Naive thymus-derived CD4-positive, alpha-beta T cell (primary cell): ENCODE data around the gene VPS11. TPM values are rescaled to one million over a fixed set of nuclear protein-coding genes. Genes with fewer than 3 reads are reported as not detected.
A peak's percentile ranks its signal among the peaks of the same experiment; 100 is the strongest.

ENCODE experiments used
- ATAC-seq: fragments of 150-1000 bp; cut with Tn5 transposase; 2 replicates; pipeline ENCODE4 v1.10.0; 2021; ENCODE audit warnings: mild to moderate bottlenecking, moderate library complexity
- CTCF ChIA-PET: fragments of 350-600 bp; sonication (Branson Sonifier 250); formaldehyde crosslinking; loops from one replicate; lab custom pipeline; 2021; ENCODE audit warnings: antibody characterized with exemption; lab: Charles Lee
- POLR2A ChIA-PET: fragments of 350-600 bp; sonication (Branson Sonifier 250); formaldehyde crosslinking; loops from one replicate; lab custom pipeline; 2021; ENCODE audit warnings: antibody characterized with exemption, inconsistent platforms; lab: Charles Lee
- DNase-seq, 9 donors: peaks; one replicate each; pipeline versions ENCODE4 v3.0.0 to v3.0.0-alpha.2; 2020 to 2022; ENCODE audit warnings: mixed read lengths in 1 of 9
- H3K27ac ChIP-seq: one replicate; pipeline ENCODE4 v1.7.0; 2013; ENCODE audit warnings: mild to moderate bottlenecking, low read depth, low read length, moderate library complexity
- H3K27me3 ChIP-seq, 2 donors: one replicate each; pipeline ENCODE4 v1.7.0; 2013; ENCODE audit warnings: low read length in 2 of 2, mild to moderate bottlenecking in 2 of 2, moderate library complexity in 2 of 2; ENCODE audit not compliant: control insufficient read depth in 2 of 2, insufficient read depth in 2 of 2
- H3K36me3 ChIP-seq, 3 experiments: 1 replicate in 2 of 3; 2 replicates in 1 of 3; pipeline ENCODE4 v1.7.0; 2013; ENCODE audit warnings: low read length in 3 of 3, mild to moderate bottlenecking in 3 of 3, moderate library complexity in 1 of 3; ENCODE audit not compliant: insufficient read depth in 3 of 3, control insufficient read depth in 2 of 3
- H3K4me1 ChIP-seq, 2 donors: one replicate each; pipeline ENCODE4 v1.7.0; 2013; ENCODE audit warnings: low read length in 2 of 2, mild to moderate bottlenecking in 2 of 2, moderate library complexity in 1 of 2; ENCODE audit not compliant: control insufficient read depth in 2 of 2, insufficient read depth in 2 of 2
- H3K4me3 ChIP-seq: 2 replicates; pipeline ENCODE4 v1.7.0; 2013; ENCODE audit warnings: mild to moderate bottlenecking, low read length
- H3K9me3 ChIP-seq, 3 experiments: 1 replicate in 2 of 3; 2 replicates in 1 of 3; pipeline ENCODE4 v1.7.0; 2013; ENCODE audit warnings: low read length in 3 of 3; ENCODE audit not compliant: control insufficient read depth in 2 of 3
- H3K27ac Mint-ChIP-seq, 9 donors: one replicate each; pipeline ENCODE4 v1.8.0; 2020 to 2022; ENCODE audit warnings: mixed read lengths in 9 of 9, mild to moderate bottlenecking in 8 of 9, moderate library complexity in 5 of 9, inconsistent platforms in 2 of 9
- H3K27me3 Mint-ChIP-seq, 5 donors: one replicate each; pipeline ENCODE4 v1.8.0; 2021 to 2022; ENCODE audit warnings: mixed read lengths in 5 of 5, mild to moderate bottlenecking in 1 of 5
- H3K36me3 Mint-ChIP-seq, 5 donors: one replicate each; pipeline ENCODE4 v1.8.0; 2020 to 2022; ENCODE audit warnings: mixed read lengths in 5 of 5, mild to moderate bottlenecking in 3 of 5, inconsistent platforms in 1 of 5
- H3K4me1 Mint-ChIP-seq, 7 donors: one replicate each; pipeline ENCODE4 v1.8.0; 2020 to 2022; ENCODE audit warnings: mixed read lengths in 7 of 7, mild to moderate bottlenecking in 3 of 7, inconsistent platforms in 1 of 7
- H3K4me3 Mint-ChIP-seq, 10 donors: one replicate each; pipeline ENCODE4 v1.8.0; 2020 to 2022; ENCODE audit warnings: mild to moderate bottlenecking in 10 of 10, mixed read lengths in 10 of 10, moderate library complexity in 6 of 10, inconsistent platforms in 2 of 10
- H3K9me3 Mint-ChIP-seq, 11 donors: one replicate each; pipeline ENCODE4 v1.8.0; 2020 to 2022; ENCODE audit warnings: mixed read lengths in 11 of 11, mild to moderate bottlenecking in 4 of 11, inconsistent platforms in 1 of 11, moderate library complexity in 1 of 11
- intact Hi-C, 2 donors: fragments of 100-400 bp; cut with micrococcal nuclease; formaldehyde crosslinking; loops; one replicate each; pipeline ENCODE4 v1.15.1; 2023
- polyA plus RNA-seq, 2 donors: library from polyadenylated mRNA; unstranded; fragments of 300-500 nt; fragmentation: Illumina TruSeq; gene quantifications; one replicate each; pipeline ENCODE4 v1.2.3, GENCODE V29; 2021
- total RNA-seq, 6 experiments: library from RNA in 5 of 6; stranded (reverse) in 5 of 6; gene quantifications; 1 replicate in 5 of 6; 2 replicates in 1 of 6; pipeline ENCODE4 v1.2.3 and lab custom pipeline; 2021 to 2026

VPS11 gene
- total and polyA plus RNA-seq, 7 experiments from 2014 or later = 39.0 to 73.9 (median 57.1) TPM

- H3K27ac Mint-ChIP-seq = peak overlapping the region; percentile 19 to 86 (median 64)
- ChIA-PET CTCF (no interaction called here), POLR2A (interaction anchor here (0.6 to 2.1 kb wide), 9 partner anchors 8 to 652 kb away, joined by 3 to 5 read pairs (median 4); partner anchors contain the start of genes CENATAC and VPS11)
- Histone ChIP-seq H3K27me3 (no peaks in the 10 kb centered on the region), H3K27ac (no peak overlapping the region), H3K4me1 (peaks cover 13 to 19% of the 10 kb centered on the region in 2 donors), H3K9me3 (no peaks in the 10 kb centered on the region), H3K4me3 (no peak overlapping the region), H3K36me3 (peaks cover 14 to 60% (median 22%) of the 10 kb centered on the region in 3 experiments)
- intact Hi-C loops = no loop called here
- H3K27me3 Mint-ChIP-seq = no peaks in the 10 kb centered on the region
- H3K4me3 Mint-ChIP-seq = no peak overlapping the region
- peaks cover 24 to 61% (median 54%) of the 10 kb centered on the region in 7 donors for H3K4me1 Mint-ChIP-seq
- H3K36me3 Mint-ChIP-seq = peaks cover 0 to 31% (median 18%) of the 10 kb centered on the region in 5 donors
- no peak for DNase-seq
- H3K9me3 Mint-ChIP-seq = no peaks in the 10 kb centered on the region
- ATAC-seq = no peak
Observed at GRCh38 chr11:119024430-119025098, 43.1 kb upstream of the VPS11 start.

GRCh38 chr11:119025099-119025473, 42.5 kb upstream of the VPS11 start:
- ChIA-PET POLR2A (interaction anchor here (0.6 to 1.4 kb wide), 3 partner anchors 9 to 28 kb away, joined by 3 to 5 read pairs (median 4); partner anchors contain the start of gene CENATAC), CTCF (no interaction called here)
- no peaks in the 10 kb centered on the region for H3K9me3 Mint-ChIP-seq
- DNase-seq (no peak), ATAC-seq (no peak)
- intact Hi-C loops = no loop called here
- Histone ChIP-seq H3K4me3 (no peak overlapping the region), H3K9me3 (no peaks in the 10 kb centered on the region), H3K4me1 (peaks cover 8 to 18% of the 10 kb centered on the region in 2 donors), H3K36me3 (peaks cover 14 to 60% (median 22%) of the 10 kb centered on the region in 3 experiments), H3K27me3 (no peaks in the 10 kb centered on the region), H3K27ac (no peak overlapping the region)
- no peak overlapping the region for H3K4me3 Mint-ChIP-seq
- H3K27me3 Mint-ChIP-seq = no peaks in the 10 kb centered on the region
- H3K27ac Mint-ChIP-seq = peak overlapping the region in 8 of 9 donors; percentile 19 to 86 (median 66)
- H3K36me3 Mint-ChIP-seq = peaks cover 0 to 29% (median 15%) of the 10 kb centered on the region in 5 donors
- H3K4me1 Mint-ChIP-seq = peaks cover 22 to 61% (median 53%) of the 10 kb centered on the region in 7 donors

- peaks cover 14 to 63% (median 22%) of the 10 kb centered on the region in 3 experiments for H3K36me3 ChIP-seq
- H3K4me1 ChIP-seq = peaks cover 6 to 15% of the 10 kb centered on the region in 2 donors
- peaks cover 21 to 57% (median 50%) of the 10 kb centered on the region in 7 donors for H3K4me1 Mint-ChIP-seq
Observed at GRCh38 chr11:119025541-119025940, 42.1 kb upstream of the VPS11 start.

GRCh38 chr11:119025978-119026766, 41.4 kb upstream of the VPS11 start:
- H3K27ac Mint-ChIP-seq = peak overlapping the region in 4 of 9 donors; percentile 8 to 71 (median 60)

More at GRCh38 chr11:119025541-119025940, 42.1 kb upstream of the VPS11 start:
- Mint-ChIP-seq H3K27me3 (no peaks in the 10 kb centered on the region), H3K36me3 (peaks cover 0 to 28% (median 15%) of the 10 kb centered on the region in 5 donors), H3K27ac (peak overlapping the region in 7 of 9 donors; percentile 45 to 86 (median 64)), H3K4me3 (no peak overlapping the region), H3K9me3 (no peaks in the 10 kb centered on the region)
- ChIA-PET POLR2A (interaction anchor here (0.6 to 1.4 kb wide), 3 partner anchors 9 to 89 kb away, joined by 3 to 5 read pairs (median 3); partner anchors contain the start of gene CENATAC), CTCF (no interaction called here)
- intact Hi-C loops = no loop called here
- Histone ChIP-seq H3K27me3 (no peaks in the 10 kb centered on the region), H3K9me3 (no peaks in the 10 kb centered on the region), H3K27ac (no peak overlapping the region), H3K4me3 (no peak overlapping the region)
- ATAC-seq = no peak
- no peak for DNase-seq

GRCh38 chr11:119026970-119027369, 40.6 kb upstream of the VPS11 start:
- H3K9me3 ChIP-seq = no peaks in the 10 kb centered on the region
- no peak for ATAC-seq
- no peak overlapping the region for H3K27ac ChIP-seq
- peak overlapping the region in 1 of 10 donors; percentile 34 for H3K4me3 Mint-ChIP-seq
- no peak for DNase-seq
- H3K4me3 ChIP-seq = no peak overlapping the region
- peak overlapping the region in 3 of 9 donors; percentile 38 to 59 (median 58) for H3K27ac Mint-ChIP-seq
- peaks cover 21 to 46% (median 43%) of the 10 kb centered on the region in 7 donors for H3K4me1 Mint-ChIP-seq
- intact Hi-C loops = no loop called here
- CTCF ChIA-PET = no interaction called here
- no peaks in the 10 kb centered on the region for H3K27me3 Mint-ChIP-seq
- POLR2A ChIA-PET = interaction anchor here (5.6 kb wide), 1 partner anchor 8 kb away, joined by 67 read pairs; the partner anchor contains the start of genes RPS25 and TRAPPC4
- H3K27me3 ChIP-seq = no peaks in the 10 kb centered on the region
- H3K4me1 ChIP-seq = peaks cover 0 to 10% of the 10 kb centered on the region in 2 donors
- peaks cover 13 to 52% (median 14%) of the 10 kb centered on the region in 3 experiments for H3K36me3 ChIP-seq
- peaks cover 0 to 22% (median 8%) of the 10 kb centered on the region in 5 donors for H3K36me3 Mint-ChIP-seq
- no peaks in the 10 kb centered on the region for H3K9me3 Mint-ChIP-seq

More at GRCh38 chr11:119025978-119026766, 41.4 kb upstream of the VPS11 start:
- no peaks in the 10 kb centered on the region for H3K9me3 ChIP-seq
- H3K27me3 Mint-ChIP-seq = no peaks in the 10 kb centered on the region
- H3K36me3 Mint-ChIP-seq = peaks cover 0 to 28% (median 15%) of the 10 kb centered on the region in 5 donors
- H3K27ac ChIP-seq = no peak overlapping the region
- ATAC-seq = no peak
- no peaks in the 10 kb centered on the region for H3K9me3 Mint-ChIP-seq
- H3K4me3 ChIP-seq = no peak overlapping the region
- ChIA-PET POLR2A (interaction anchor here (0.6 to 1.4 kb wide), 2 partner anchors 10 to 89 kb away, joined by 3 to 5 read pairs; no protein-coding TSS in a partner anchor), CTCF (interaction anchor here (0.6 kb wide), 1 partner anchor 70 kb away, joined by 4 read pairs; no protein-coding TSS in a partner anchor)
- peaks cover 14 to 60% (median 20%) of the 10 kb centered on the region in 3 experiments for H3K36me3 ChIP-seq
- intact Hi-C loops = no loop called here
- DNase-seq = no peak
- H3K27me3 ChIP-seq = no peaks in the 10 kb centered on the region
- H3K4me1 ChIP-seq = peaks cover 6 to 15% of the 10 kb centered on the region in 2 donors
- H3K4me3 Mint-ChIP-seq = no peak overlapping the region
- H3K4me1 Mint-ChIP-seq = peaks cover 21 to 54% (median 49%) of the 10 kb centered on the region in 7 donors
